OCI-LY1 (cell line): ENCODE measurements around the gene MUC2.

Experiments
- H2AFZ ChIP-seq: fragments of 200-600 bp; sonication (generic), shearing (Covaris generic); 2 replicates; pipeline ENCODE4 v1.6.0; 2014; ENCODE audit warnings: antibody characterized with exemption, mild to moderate bottlenecking, low read length
- H3F3A ChIP-seq: fragments of 200-600 bp; sonication (generic), shearing (Covaris generic); 2 replicates; pipeline ENCODE4 v1.6.0; 2014; ENCODE audit warnings: mild to moderate bottlenecking, antibody characterized with exemption, low read length, moderate library complexity; ENCODE audit not compliant: insufficient read depth
- H3K27ac ChIP-seq: fragments of 200-600 bp; sonication (generic); 2 replicates; pipeline ENCODE4 v1.5.1; 2014; ENCODE audit warnings: low read length, mixed run types, mild to moderate bottlenecking, low read depth; ENCODE audit not compliant: poor library complexity, severe bottlenecking
- H3K27me3 ChIP-seq: fragments of 200-600 bp; sonication (generic); 2 replicates; pipeline ENCODE4 v1.6.0; 2014; ENCODE audit warnings: antibody characterized with exemption, mild to moderate bottlenecking, low read length, moderate library complexity; ENCODE audit not compliant: insufficient read depth
- H3K36me3 ChIP-seq: fragments of 200-600 bp; sonication (generic); 2 replicates; pipeline ENCODE4 v1.6.1; 2014; ENCODE audit warnings: mild to moderate bottlenecking, antibody characterized with exemption, low read length, moderate library complexity, mixed read lengths; ENCODE audit not compliant: insufficient read depth
- H3K4me1 ChIP-seq: fragments of 200-600 bp; sonication (generic); 2 replicates; pipeline ENCODE4 v1.5.1; 2014; ENCODE audit warnings: mild to moderate bottlenecking, low read length, moderate library complexity; ENCODE audit not compliant: insufficient read depth, severe bottlenecking
- H3K4me2 ChIP-seq: fragments of 200-600 bp; sonication (generic), shearing (Covaris generic); 2 replicates; pipeline ENCODE4 v1.6.1; 2014; ENCODE audit warnings: low read length
- H3K4me3 ChIP-seq: fragments of 200-600 bp; sonication (generic); 2 replicates; pipeline ENCODE4 v1.5.1; 2014; ENCODE audit warnings: low read length, low read depth, mild to moderate bottlenecking, mixed read lengths; ENCODE audit not compliant: poor library complexity, severe bottlenecking
- H3K79me2 ChIP-seq: fragments of 200-600 bp; shearing (Covaris generic); 2 replicates; pipeline ENCODE4 v1.6.1; 2016; ENCODE audit warnings: mixed run types, low read length, mixed read lengths; ENCODE audit not compliant: insufficient read depth
- H3K9ac ChIP-seq: fragments of 200-600 bp; sonication (generic), shearing (Covaris generic); 2 replicates; pipeline ENCODE4 v1.6.1; 2014; ENCODE audit warnings: mild to moderate bottlenecking, low read length, mixed read lengths
- H3K9me2 ChIP-seq: fragments of 200-600 bp; sonication (generic), shearing (Covaris generic); 2 replicates; pipeline ENCODE4 v1.6.1; 2014; ENCODE audit warnings: low read depth, mild to moderate bottlenecking, low read length, mixed read lengths
- H3K9me3 ChIP-seq: fragments of 200-600 bp; shearing (Covaris generic); 2 replicates; pipeline ENCODE4 v1.6.1; 2014; ENCODE audit warnings: low read length, mixed read lengths
- H4K20me1 ChIP-seq: fragments of 200-600 bp; sonication (generic), shearing (Covaris generic); 2 replicates; pipeline ENCODE4 v1.6.0; 2016; ENCODE audit warnings: mild to moderate bottlenecking, low read length; ENCODE audit not compliant: insufficient read depth
- EZH2 ChIP-seq: fragments of 200-600 bp; sonication (generic), shearing (Covaris generic); IDR thresholded peaks from 2 replicates; pipeline ENCODE4 v1.8.0; 2017; ENCODE audit warnings: borderline replicate concordance, mixed run types, mild to moderate bottlenecking, antibody characterized with exemption, low read length, moderate library complexity, mixed read lengths
- TF ChIP-seq, protein P1 (sequence below): fragments of 200-600 bp; sonication (generic), shearing (Covaris generic); IDR thresholded peaks from 2 replicates; pipeline ENCODE4 v1.5.1; 2017; ENCODE audit warnings: mild to moderate bottlenecking, antibody characterized with exemption, low read length, moderate library complexity, mixed read lengths

MUC2 gene

DNA sequence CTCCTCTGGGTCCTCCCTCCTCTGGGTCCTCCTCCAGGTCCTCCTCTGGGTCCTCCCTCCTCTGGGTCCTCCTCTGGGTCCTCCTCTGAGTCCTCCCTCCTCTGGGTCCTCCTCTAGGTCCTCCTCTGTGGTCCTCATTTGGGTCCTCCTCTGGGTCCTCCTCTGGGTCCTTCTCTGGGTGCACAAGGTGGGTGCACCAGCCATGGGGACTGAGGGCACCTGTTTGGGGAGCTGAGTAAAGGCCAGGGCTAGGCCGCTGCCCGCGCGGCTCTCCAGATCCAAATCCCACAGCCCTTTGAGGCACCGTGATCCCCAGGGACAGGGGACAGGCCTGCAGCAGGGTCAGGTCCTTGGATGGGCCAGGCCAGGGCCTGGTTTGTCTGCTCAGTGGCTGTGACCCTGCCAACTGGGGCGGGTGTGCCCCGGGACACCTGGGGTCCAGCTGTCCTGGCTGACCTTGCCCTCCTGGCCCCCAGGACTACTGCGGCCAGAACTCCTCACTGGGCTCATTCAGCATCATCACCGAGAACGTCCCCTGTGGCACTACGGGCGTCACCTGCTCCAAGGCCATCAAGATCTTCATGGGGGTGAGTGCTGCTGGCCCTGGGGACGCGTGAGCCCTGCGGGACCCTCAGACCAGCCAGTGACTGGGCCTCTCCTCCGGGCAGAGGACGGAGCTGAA is 12.7 kb downstream of the MUC2 start:
- Histone ChIP-seq H3K9ac (no peak overlapping the region), H3K36me3 (no peaks in the 10 kb centered on the region), H3K79me2 (no peaks in the 10 kb centered on the region), H3K4me1 (no peaks in the 10 kb centered on the region), H3K27ac (no peak overlapping the region), H2AFZ (no peak overlapping the region), H3K9me2 (no peaks in the 10 kb centered on the region), H3F3A (no peaks in the 10 kb centered on the region), H3K27me3 (no peaks in the 10 kb centered on the region), H4K20me1 (no peaks in the 10 kb centered on the region), H3K9me3 (no peaks in the 10 kb centered on the region), H3K4me3 (no peak overlapping the region), H3K4me2 (no peak overlapping the region)
- TF ChIP-seq EZH2, result no peak
- TF ChIP-seq, protein P1, sequence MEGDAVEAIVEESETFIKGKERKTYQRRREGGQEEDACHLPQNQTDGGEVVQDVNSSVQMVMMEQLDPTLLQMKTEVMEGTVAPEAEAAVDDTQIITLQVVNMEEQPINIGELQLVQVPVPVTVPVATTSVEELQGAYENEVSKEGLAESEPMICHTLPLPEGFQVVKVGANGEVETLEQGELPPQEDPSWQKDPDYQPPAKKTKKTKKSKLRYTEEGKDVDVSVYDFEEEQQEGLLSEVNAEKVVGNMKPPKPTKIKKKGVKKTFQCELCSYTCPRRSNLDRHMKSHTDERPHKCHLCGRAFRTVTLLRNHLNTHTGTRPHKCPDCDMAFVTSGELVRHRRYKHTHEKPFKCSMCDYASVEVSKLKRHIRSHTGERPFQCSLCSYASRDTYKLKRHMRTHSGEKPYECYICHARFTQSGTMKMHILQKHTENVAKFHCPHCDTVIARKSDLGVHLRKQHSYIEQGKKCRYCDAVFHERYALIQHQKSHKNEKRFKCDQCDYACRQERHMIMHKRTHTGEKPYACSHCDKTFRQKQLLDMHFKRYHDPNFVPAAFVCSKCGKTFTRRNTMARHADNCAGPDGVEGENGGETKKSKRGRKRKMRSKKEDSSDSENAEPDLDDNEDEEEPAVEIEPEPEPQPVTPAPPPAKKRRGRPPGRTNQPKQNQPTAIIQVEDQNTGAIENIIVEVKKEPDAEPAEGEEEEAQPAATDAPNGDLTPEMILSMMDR, result no peak

DNA sequence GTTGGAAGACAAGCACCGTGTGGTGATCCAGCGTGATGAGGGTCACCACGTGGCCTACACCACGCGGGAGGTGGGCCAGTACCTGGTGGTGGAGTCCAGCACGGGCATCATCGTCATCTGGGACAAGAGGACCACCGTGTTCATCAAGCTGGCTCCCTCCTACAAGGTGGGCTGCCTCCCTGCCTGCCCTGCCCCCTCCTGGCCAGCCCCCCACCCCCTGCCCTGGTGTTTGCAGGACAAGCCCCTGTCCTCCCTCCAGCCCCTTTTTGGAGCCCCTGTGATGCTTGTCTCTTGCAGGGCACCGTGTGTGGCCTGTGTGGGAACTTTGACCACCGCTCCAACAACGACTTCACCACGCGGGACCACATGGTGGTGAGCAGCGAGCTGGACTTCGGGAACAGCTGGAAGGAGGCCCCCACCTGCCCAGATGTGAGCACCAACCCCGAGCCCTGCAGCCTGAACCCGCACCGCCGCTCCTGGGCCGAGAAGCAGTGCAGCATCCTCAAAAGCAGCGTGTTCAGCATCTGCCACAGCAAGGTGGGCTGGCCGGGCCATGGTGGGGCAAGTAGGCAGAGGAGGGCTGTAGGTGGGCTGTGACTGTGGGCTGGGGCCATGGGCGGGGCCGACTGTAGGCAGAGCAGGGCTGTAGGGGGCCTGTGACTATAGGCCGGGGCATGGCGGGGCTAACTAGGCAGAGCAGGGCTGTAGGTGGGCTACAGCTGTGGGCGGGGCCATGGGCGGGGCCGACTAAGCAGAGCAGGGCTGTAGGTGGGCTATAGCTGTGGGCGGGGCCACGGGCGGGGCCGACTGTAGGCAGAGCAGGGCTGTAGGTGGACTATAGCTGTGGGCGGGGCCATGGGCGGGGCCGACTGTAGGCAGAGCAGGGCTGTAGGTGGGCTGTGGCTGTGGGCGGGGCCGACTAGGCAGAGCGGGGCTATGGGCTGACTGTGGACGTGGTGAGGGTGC is 13.6 kb downstream of the MUC2 start:
- H3K4me1 ChIP-seq, result no peaks in the 10 kb centered on the region
- no peaks in the 10 kb centered on the region for H3F3A ChIP-seq

DNA sequence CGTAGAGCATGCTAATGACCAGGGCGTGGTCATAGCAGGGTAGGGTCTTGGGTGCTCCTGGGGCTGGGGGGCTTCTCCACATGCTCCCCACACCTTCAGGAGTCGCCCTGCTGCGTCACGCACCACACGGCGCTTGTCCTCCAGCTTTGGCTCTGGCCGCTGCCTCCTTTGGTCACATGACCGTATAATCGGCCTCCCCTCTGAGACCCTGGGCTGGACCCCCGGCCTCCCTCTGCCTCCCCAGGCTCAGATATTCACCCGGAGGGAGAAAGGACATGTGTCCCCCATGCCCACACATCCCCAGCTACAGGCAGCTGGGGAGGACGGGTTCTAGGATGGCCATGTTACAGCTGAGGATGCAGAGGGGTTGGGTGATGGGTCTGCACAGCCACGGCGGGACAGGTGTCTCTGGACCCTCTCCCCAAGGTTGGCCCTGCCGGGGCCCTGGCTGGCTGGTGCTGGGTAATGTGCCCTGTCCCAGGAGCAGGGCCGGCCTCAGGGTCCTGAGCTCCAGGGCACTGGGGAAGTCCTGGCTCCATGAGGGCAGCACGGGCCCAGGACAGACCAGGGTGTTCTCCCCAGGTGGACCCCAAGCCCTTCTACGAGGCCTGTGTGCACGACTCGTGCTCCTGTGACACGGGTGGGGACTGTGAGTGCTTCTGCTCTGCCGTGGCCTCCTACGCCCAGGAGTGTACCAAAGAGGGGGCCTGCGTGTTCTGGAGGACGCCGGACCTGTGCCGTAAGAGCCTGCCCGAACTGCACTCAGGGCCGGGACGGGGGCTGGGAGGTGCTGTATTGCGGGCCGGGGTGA is 14.5 kb downstream of the MUC2 start:
- no peak overlapping the region for H3K4me2 ChIP-seq
- H3K9ac ChIP-seq, result no peak overlapping the region
- no peaks in the 10 kb centered on the region for H3K79me2 ChIP-seq
- no peaks in the 10 kb centered on the region for H3K9me2 ChIP-seq
- no peaks in the 10 kb centered on the region for H4K20me1 ChIP-seq
- no peaks in the 10 kb centered on the region for H3F3A ChIP-seq
- no peaks in the 10 kb centered on the region for H3K4me1 ChIP-seq
- TF ChIP-seq, protein P1, result no peak
- TF ChIP-seq EZH2, result no peak
- H2AFZ ChIP-seq, result no peak overlapping the region
- no peak overlapping the region for H3K4me3 ChIP-seq
- H3K36me3 ChIP-seq, result no peaks in the 10 kb centered on the region
- no peak overlapping the region for H3K27ac ChIP-seq
- no peaks in the 10 kb centered on the region for H3K9me3 ChIP-seq
- no peaks in the 10 kb centered on the region for H3K27me3 ChIP-seq

More for the DNA sequence above, 13.6 kb downstream of the MUC2 start:
- no peak overlapping the region for H3K4me2 ChIP-seq
- no peaks in the 10 kb centered on the region for H3K9me3 ChIP-seq
- H3K27me3 ChIP-seq, result no peaks in the 10 kb centered on the region
- H3K36me3 ChIP-seq, result no peaks in the 10 kb centered on the region
- H3K9me2 ChIP-seq, result no peaks in the 10 kb centered on the region
- H3K79me2 ChIP-seq, result no peaks in the 10 kb centered on the region
- H4K20me1 ChIP-seq, result no peaks in the 10 kb centered on the region
- H3K27ac ChIP-seq, result no peak overlapping the region
- TF ChIP-seq, protein P1, result no peak
- no peak for TF ChIP-seq EZH2
- no peak overlapping the region for H3K9ac ChIP-seq
- no peak overlapping the region for H3K4me3 ChIP-seq
- no peak overlapping the region for H2AFZ ChIP-seq
